K562 (cell line): ENCODE measurements around the gene HAPLN2. TPM values are rescaled to one million over a fixed set of nuclear protein-coding genes. Genes with fewer than 3 reads are reported as not detected.

Experiments used
- BRCA1 ChIP-seq, 2 experiments: fragments of 450-650 bp in 1 of 2; sonication (generic) in 1 of 2; formaldehyde crosslinking in 1 of 2; IDR thresholded peaks; 2 replicates each; pipeline versions ENCODE4 v1.5.0 to v1.6.1; 2017 to 2020; ENCODE audit warnings: mild to moderate bottlenecking in 1 of 2, missing genetic modification reagents in 1 of 2
- C11orf30 ChIP-seq: fragments of 450-650 bp; IDR thresholded peaks from 2 replicates; pipeline ENCODE4 v1.6.1; 2016; ENCODE audit warnings: low read depth, mild to moderate bottlenecking
- CREB1 ChIP-seq, 2 experiments: sonication (generic) in 1 of 2; formaldehyde crosslinking in 1 of 2; IDR thresholded peaks; 2 replicates each; pipeline versions ENCODE4 v1.6.1 to v1.8.0; 2012 to 2022; ENCODE audit warnings: inconsistent platforms in 1 of 2, mild to moderate bottlenecking in 1 of 2, missing genetic modification reagents in 1 of 2, moderate library complexity in 1 of 2
- ESRRA ChIP-seq: fragments of 450-650 bp; IDR thresholded peaks from 2 replicates; pipeline ENCODE4 v1.6.1; 2014; ENCODE audit warnings: low read depth, mild to moderate bottlenecking, moderate library complexity, borderline replicate concordance
- GABPB2 ChIP-seq: fragments of 250-450 bp; sonication (Bioruptor Pico); conservative IDR thresholded peaks from 2 replicates; pipeline ENCODE4 v1.5.1; 2021; ENCODE audit warnings: mild to moderate bottlenecking
- GATA2 ChIP-seq: sonication (generic); formaldehyde crosslinking; IDR thresholded peaks from 2 replicates; pipeline ENCODE4 v1.4.0; 2020; ENCODE audit warnings: mild to moderate bottlenecking, missing genetic modification reagents
- GTF2F1 ChIP-seq: IDR thresholded peaks from 2 replicates; pipeline ENCODE4 v1.6.1; 2011; ENCODE audit warnings: low read depth, low read length, improper control_type of control experiment
- HEY1 ChIP-seq: fragments of 250-450 bp; sonication (Bioruptor Pico); IDR thresholded peaks from 2 replicates; pipeline ENCODE4 v1.5.0; 2020; ENCODE audit warnings: mild to moderate bottlenecking, moderate library complexity, borderline replicate concordance
- HMGN3 ChIP-seq: IDR thresholded peaks from 2 replicates; pipeline ENCODE4 v1.6.1; 2011; ENCODE audit warnings: borderline replicate concordance, low read depth, mild to moderate bottlenecking, mixed read lengths, low read length; ENCODE audit not compliant: insufficient read length; ENCODE audit errors: extremely low read depth
- KDM2B ChIP-seq: fragments of 250-450 bp; sonication (Bioruptor Pico); IDR thresholded peaks from 2 replicates; pipeline ENCODE4 v1.8.0; 2021; ENCODE audit warnings: mild to moderate bottlenecking, moderate library complexity
- MAFK ChIP-seq: IDR thresholded peaks from 2 replicates; pipeline ENCODE4 v1.6.1; 2011; ENCODE audit warnings: low read length, improper control_type of control experiment
- MED1 ChIP-seq: sonication (generic); formaldehyde crosslinking; IDR thresholded peaks from 2 replicates; pipeline ENCODE4 v1.8.1; 2023; ENCODE audit warnings: missing genetic modification reagents, borderline replicate concordance
- MTF1 ChIP-seq: fragments of 250-450 bp; sonication (Bioruptor Pico); IDR thresholded peaks from 2 replicates; pipeline ENCODE4 v1.9.0; 2021; ENCODE audit warnings: moderate library complexity, mild to moderate bottlenecking, inconsistent platforms, borderline replicate concordance
- NBN ChIP-seq: fragments of 450-650 bp; IDR thresholded peaks from 2 replicates; pipeline ENCODE4 v1.6.1; 2016; ENCODE audit warnings: low read depth, mild to moderate bottlenecking
- NFATC3 ChIP-seq: fragments of 450-650 bp; IDR thresholded peaks from 2 replicates; pipeline ENCODE4 v1.6.1; 2017; ENCODE audit warnings: mild to moderate bottlenecking
- PBX2 ChIP-seq, 2 experiments: IDR thresholded peaks in 1 of 2; conservative IDR thresholded peaks in 1 of 2; 2 replicates each; pipeline ENCODE4 v1.6.1; 2016; ENCODE audit warnings: low read depth in 2 of 2, mild to moderate bottlenecking in 1 of 2, missing compliant biosample characterization in 1 of 2, missing genetic modification characterization in 1 of 2, moderate library complexity in 1 of 2
- RBM34 ChIP-seq: fragments of 200-400 bp; formaldehyde crosslinking; IDR thresholded peaks from 2 replicates; pipeline ENCODE4 v1.6.1; 2018; ENCODE audit warnings: low read length, borderline replicate concordance; ENCODE audit not compliant: insufficient read depth
- TARDBP ChIP-seq: fragments of 450-650 bp; IDR thresholded peaks from 2 replicates; pipeline ENCODE4 v1.6.1; 2016
- TBP ChIP-seq: optimal IDR thresholded peaks from 2 replicates; pipeline ENCODE3; 2011; ENCODE audit warnings: low read depth, low read length, improper control_type of control experiment
- ZNF134 ChIP-seq: fragments of 250-450 bp; sonication (Bioruptor Pico); conservative IDR thresholded peaks from 2 replicates; pipeline ENCODE4 v1.4.0; 2020
- ZNF146 ChIP-seq: IDR thresholded peaks from one replicate; pipeline ENCODE4 v1.6.1; 2018; ENCODE audit warnings: missing compliant biosample characterization; ENCODE audit not compliant: unreplicated experiment
- ZNF175 ChIP-seq: fragments of 200-800 bp; sonication (Bioruptor generic); IDR thresholded peaks from 2 replicates; pipeline ENCODE4 v1.6.1; 2016; ENCODE audit warnings: low read depth, mild to moderate bottlenecking, missing genetic modification characterization, missing compliant biosample characterization
- ZNF239 ChIP-seq: fragments of 250-450 bp; sonication (Bioruptor Pico); IDR thresholded peaks from 2 replicates; pipeline ENCODE4 v1.4.0; 2020; ENCODE audit warnings: mild to moderate bottlenecking
- polyA plus RNA-seq, 8 experiments: library from polyadenylated mRNA; depleted of rRNA in 4 of 8; stranded (reverse) in 5 of 8; unstranded in 3 of 8; fragments of >200 nt; fragmentation: Nextera tagmentation in 2 of 8; fragmentation: Illumina TruSeq in 1 of 8; extraction: Ambion mirVana in 2 of 8; extraction: Trizol in 1 of 8; gene quantifications; 2 replicates each; pipeline versions ENCODE4 v1.2.1 to v1.2.3, GENCODE V29; 2011 to 2014; ENCODE audit warnings: inconsistent platforms in 1 of 8, missing spikeins in 1 of 8
- total RNA-seq, 7 experiments: library from RNA; depleted of rRNA in 6 of 7; stranded (reverse); fragments of >200 nt in 6 of 7; fragmentation: Illumina TruSeq in 2 of 7; extraction: Trizol in 2 of 7; gene quantifications; 2 replicates each; pipeline versions ENCODE4 v1.2.1 to v1.2.3, GENCODE V29; 2011 to 2021; ENCODE audit warnings: low replicate concordance in 1 of 7
- TF ChIP-seq, protein P1 (sequence below): fragments of 450-650 bp; conservative IDR thresholded peaks from 2 replicates; pipeline ENCODE4 v1.6.1; 2016; ENCODE audit warnings: missing genetic modification characterization, low read depth, mild to moderate bottlenecking, missing compliant biosample characterization, moderate library complexity
- TF ChIP-seq, protein P2 (sequence below): fragments of 250-450 bp; sonication (Bioruptor Pico); IDR thresholded peaks from 2 replicates; pipeline ENCODE4 v1.8.0; 2022; ENCODE audit warnings: moderate library complexity, mild to moderate bottlenecking, inconsistent platforms

Gene HAPLN2
- total and polyA plus RNA-seq, 9 of the 15 experiments (the other 6 are each of a cell fraction or from before 2014, with no cell fraction given): 0.14 to 5.2 (median 3.8) TPM; not detected in 4

DNA sequence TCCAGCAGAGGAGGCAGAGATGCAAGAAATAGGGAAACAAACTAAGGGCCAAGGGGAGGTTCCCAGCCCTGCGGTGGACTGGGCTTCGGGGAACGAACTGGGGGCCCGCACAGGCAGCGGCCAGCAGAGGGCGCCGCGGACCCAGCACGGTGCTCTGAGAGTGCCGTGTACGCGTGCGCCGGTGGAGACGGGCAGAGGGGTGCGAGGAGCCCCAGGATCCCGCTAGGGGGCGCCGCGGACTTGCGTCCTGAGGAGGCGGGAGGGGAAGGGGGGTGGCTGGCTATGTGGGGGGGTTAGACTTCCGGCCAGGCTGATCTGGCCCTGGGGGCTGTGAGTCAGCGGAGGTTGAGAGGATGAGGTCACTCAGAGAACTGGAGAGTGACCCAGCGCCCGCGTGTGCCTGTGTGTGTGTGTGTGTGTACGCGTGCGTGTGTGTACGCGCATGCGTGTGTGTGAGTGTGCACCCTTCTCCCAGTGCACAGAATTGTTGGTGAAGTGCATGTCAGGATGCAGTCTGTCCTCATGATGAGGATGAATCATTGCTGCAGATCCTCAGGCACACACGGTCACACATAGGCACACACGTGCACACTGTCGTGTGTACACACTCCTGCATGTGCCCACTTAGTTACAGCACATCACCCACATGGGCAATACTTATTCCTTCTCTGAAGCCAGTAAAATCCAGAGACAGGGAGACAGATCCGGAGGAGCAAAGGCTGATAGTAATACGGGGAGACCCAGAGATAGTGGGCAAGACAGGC is 41.0 kb downstream of the HAPLN2 start (continued):
- TF ChIP-seq PBX2 (CRISPR knock-in tag; IDR thresholded peaks at IDR 0.05; ENCODE audit: low read depth) (no peak), PBX2 (tag; conservative IDR thresholded peaks at IDR 0.05; ENCODE audit: low read depth) (no peak), GABPB2 (CRISPR knock-in tag) (no peak), ZNF239 (CRISPR knock-in tag) (no peak), MAFK (0 out of 2 replicates have a peak, but pooled peaks have one; percentile 18), RBM34 (no peak), TBP (peak; percentile 47), ESRRA (peak; percentile 58; the same call in 1 of the 2 replicates), ZNF175 (0 out of 2 replicates have a peak, but pooled peaks have one; percentile 56), NFATC3 (0 out of 2 replicates have a peak, but pooled peaks have one; percentile 7), TARDBP (peak; percentile 66), GTF2F1 (no peak), ZNF146 (no peak), KDM2B (no peak), HEY1 (CRISPR knock-in tag) (no peak), C11orf30 (peak; percentile 85), ZNF134 (CRISPR knock-in tag) (no peak), BRCA1 (IDR thresholded peaks at IDR 0.05) (no peak), BRCA1 (CRISPR knock-in tag; IDR thresholded peaks at IDR 0.05) (no peak), MED1 (CRISPR knock-in tag) (no peak), CREB1 (IDR thresholded peaks at IDR 0.05) (peak; percentile 15), CREB1 (CRISPR knock-in tag; IDR thresholded peaks at IDR 0.05) (peak; percentile 83; the same call in 1 of the 2 replicates), GATA2 (no peak), NBN (peak; percentile 86), MTF1 (CRISPR knock-in tag) (no peak), HMGN3 (peak; percentile 97)
- TF ChIP-seq, protein P1, sequence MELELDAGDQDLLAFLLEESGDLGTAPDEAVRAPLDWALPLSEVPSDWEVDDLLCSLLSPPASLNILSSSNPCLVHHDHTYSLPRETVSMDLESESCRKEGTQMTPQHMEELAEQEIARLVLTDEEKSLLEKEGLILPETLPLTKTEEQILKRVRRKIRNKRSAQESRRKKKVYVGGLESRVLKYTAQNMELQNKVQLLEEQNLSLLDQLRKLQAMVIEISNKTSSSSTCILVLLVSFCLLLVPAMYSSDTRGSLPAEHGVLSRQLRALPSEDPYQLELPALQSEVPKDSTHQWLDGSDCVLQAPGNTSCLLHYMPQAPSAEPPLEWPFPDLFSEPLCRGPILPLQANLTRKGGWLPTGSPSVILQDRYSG (tag): peak; percentile 68; the same call in 1 of the 2 replicates
- TF ChIP-seq, protein P2, sequence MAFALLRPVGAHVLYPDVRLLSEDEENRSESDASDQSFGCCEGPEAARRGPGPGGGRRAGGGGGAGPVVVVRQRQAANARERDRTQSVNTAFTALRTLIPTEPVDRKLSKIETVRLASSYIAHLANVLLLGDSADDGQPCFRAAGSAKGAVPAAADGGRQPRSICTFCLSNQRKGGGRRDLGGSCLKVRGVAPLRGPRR (CRISPR knock-in tag): no peak
